Endothelial cell (in vitro differentiated cells): ENCODE measurements around the gene TBC1D8. TPM values are rescaled to one million over a fixed set of nuclear protein-coding genes. Genes with fewer than 3 reads are reported as not detected.

Experiments
- DNase-seq: peaks from one replicate; pipeline ENCODE4 v3.0.0; 2021; ENCODE audit warnings: low spot score
- H3K27ac Mint-ChIP-seq: one replicate; pipeline ENCODE4 v1.8.0; 2021; ENCODE audit warnings: mixed read lengths, inconsistent platforms; ENCODE audit not compliant: unreplicated experiment
- H3K27me3 Mint-ChIP-seq: one replicate; pipeline ENCODE4 v1.8.0; 2021; ENCODE audit warnings: mild to moderate bottlenecking, moderate library complexity, mixed read lengths, inconsistent platforms; ENCODE audit not compliant: unreplicated experiment
- H3K36me3 Mint-ChIP-seq: one replicate; pipeline ENCODE4 v1.8.0; 2021; ENCODE audit warnings: mild to moderate bottlenecking, low read depth, mixed read lengths, inconsistent platforms; ENCODE audit not compliant: unreplicated experiment
- H3K4me1 Mint-ChIP-seq: one replicate; pipeline ENCODE4 v1.8.0; 2021; ENCODE audit warnings: mild to moderate bottlenecking, mixed read lengths, inconsistent platforms; ENCODE audit not compliant: unreplicated experiment
- H3K4me3 Mint-ChIP-seq: one replicate; pipeline ENCODE4 v1.8.0; 2021; ENCODE audit warnings: mild to moderate bottlenecking, mixed read lengths, inconsistent platforms; ENCODE audit not compliant: unreplicated experiment
- H3K9me3 Mint-ChIP-seq: one replicate; pipeline ENCODE4 v1.8.0; 2021; ENCODE audit warnings: mixed read lengths, inconsistent platforms; ENCODE audit not compliant: unreplicated experiment
- CTCF ChIP-seq: fragments of 200-600 bp; sonication (generic); IDR thresholded peaks from one replicate; pipeline ENCODE4 v1.5.0; 2021; ENCODE audit warnings: antibody characterized with exemption; ENCODE audit not compliant: unreplicated experiment
- total RNA-seq: library from RNA; stranded (reverse); fragmentation: NEBNext Ultra II Directional; extraction: Animal tissue kit (Norgen Biotek cat#: 25700); gene quantifications from one replicate; pipeline ENCODE4 v1.2.1, GENCODE V29; 2021; ENCODE audit not compliant: unreplicated experiment

Gene TBC1D8
- total RNA-seq, 1 donor from 2014 or later, result 27.5 TPM

- H3K4me3 Mint-ChIP-seq, result no peak overlapping the region
- no peak for TF ChIP-seq CTCF
- peaks cover 4% of the 10 kb centered on the region for H3K27me3 Mint-ChIP-seq
- peaks cover 15% of the 10 kb centered on the region for H3K4me1 Mint-ChIP-seq
- DNase-seq, result peak; percentile 27
- H3K9me3 Mint-ChIP-seq, result peaks cover 8% of the 10 kb centered on the region
- H3K27ac Mint-ChIP-seq, result peak overlapping the region; percentile 89
- peaks cover 9% of the 10 kb centered on the region for H3K36me3 Mint-ChIP-seq
Observed at GRCh38 chr2:101162561-101163330, 11.6 kb upstream of the TBC1D8 start.

- Mint-ChIP-seq H3K27ac (peak overlapping the region; percentile 89), H3K4me1 (peaks cover 15% of the 10 kb centered on the region), H3K4me3 (no peak overlapping the region), H3K9me3 (no peaks in the 10 kb centered on the region), H3K36me3 (no peaks in the 10 kb centered on the region), H3K27me3 (peaks cover 2% of the 10 kb centered on the region)
- DNase-seq, result no peak
- no peak for TF ChIP-seq CTCF
Observed at GRCh38 chr2:101161658-101162057, 10.5 kb upstream of the TBC1D8 start.

GRCh38 chr2:101160454-101160853 is 9.3 kb upstream of the TBC1D8 start:
- H3K36me3 Mint-ChIP-seq, result no peaks in the 10 kb centered on the region
- H3K4me1 Mint-ChIP-seq, result peaks cover 15% of the 10 kb centered on the region
- DNase-seq, result no peak
- no peak overlapping the region for H3K27ac Mint-ChIP-seq
- no peak for TF ChIP-seq CTCF
- H3K27me3 Mint-ChIP-seq, result peaks cover 2% of the 10 kb centered on the region
- no peak overlapping the region for H3K4me3 Mint-ChIP-seq
- H3K9me3 Mint-ChIP-seq, result no peaks in the 10 kb centered on the region

DNA sequence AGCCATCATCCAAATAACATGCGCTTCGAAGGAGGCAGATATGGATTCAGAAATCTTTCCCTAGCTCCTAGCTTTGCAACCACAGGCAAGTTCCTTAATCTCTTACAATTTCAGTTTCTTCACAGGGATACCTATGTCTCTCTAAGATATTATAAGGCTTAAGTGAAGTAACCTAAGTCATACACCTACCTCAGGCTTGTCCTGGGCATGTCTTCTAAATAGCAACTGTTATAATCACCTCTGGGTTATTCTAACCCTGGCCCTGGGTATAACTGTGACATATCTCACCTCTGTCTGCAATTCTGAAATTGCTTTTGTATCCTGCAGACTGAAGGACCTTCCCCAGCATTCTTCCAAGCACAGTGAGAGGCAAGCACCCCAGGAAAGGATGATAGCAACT is 8.3 kb upstream of the TBC1D8 start:
- Mint-ChIP-seq H3K4me3 (no peak overlapping the region), H3K36me3 (no peaks in the 10 kb centered on the region), H3K9me3 (no peaks in the 10 kb centered on the region), H3K27me3 (peaks cover 2% of the 10 kb centered on the region), H3K4me1 (peaks cover 15% of the 10 kb centered on the region), H3K27ac (no peak overlapping the region)
- no peak for TF ChIP-seq CTCF
- no peak for DNase-seq

DNA sequence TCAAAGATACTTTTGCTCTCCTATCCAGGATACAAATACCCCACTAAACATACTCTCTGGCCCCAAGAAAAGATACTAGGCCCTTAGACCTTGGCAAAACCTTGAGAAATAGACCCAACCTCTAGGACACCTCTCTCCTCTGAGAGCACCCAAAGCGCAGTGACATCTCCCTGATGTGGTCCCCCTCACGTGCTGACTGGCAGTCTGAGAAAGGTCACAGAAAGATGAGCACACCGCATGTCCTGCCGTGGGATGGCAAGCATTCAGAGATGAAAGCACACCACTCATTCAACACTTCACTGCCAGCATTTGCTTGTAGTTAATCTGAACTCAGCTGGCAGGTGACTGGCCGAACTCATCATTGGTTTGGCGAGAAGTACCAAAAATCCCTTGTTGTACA is 6.1 kb upstream of the TBC1D8 start:
- H3K27ac Mint-ChIP-seq, result no peak overlapping the region
- no peak for TF ChIP-seq CTCF
- H3K27me3 Mint-ChIP-seq, result no peaks in the 10 kb centered on the region
- H3K36me3 Mint-ChIP-seq, result no peaks in the 10 kb centered on the region
- H3K4me1 Mint-ChIP-seq, result peaks cover 12% of the 10 kb centered on the region
- H3K9me3 Mint-ChIP-seq, result no peaks in the 10 kb centered on the region
- H3K4me3 Mint-ChIP-seq, result no peak overlapping the region
- no peak for DNase-seq
